OCI-LY3 (cell line): ENCODE data around the gene RPSA.

Source experiments
- H2AFZ ChIP-seq: fragments of 200-600, 300-600 bp; shearing (Covaris generic); 2 replicates; pipeline ENCODE4 v1.6.0; 2014; ENCODE audit warnings: antibody characterized with exemption, low read depth, low read length
- H3K27ac ChIP-seq: fragments of 200-600, 300-600 bp; sonication (generic); 2 replicates; pipeline ENCODE4 v1.5.1; 2014; ENCODE audit warnings: mild to moderate bottlenecking, low read length, moderate library complexity, mixed read lengths
- H3K27me3 ChIP-seq: fragments of 200-600, 300-600 bp; sonication (generic); 2 replicates; pipeline ENCODE4 v1.6.1; 2014; ENCODE audit warnings: low read depth, low read length, mixed read lengths
- H3K36me3 ChIP-seq: fragments of 200-600, 300-600 bp; sonication (generic); replicated peaks from 2 replicates; pipeline ENCODE3; 2014; ENCODE audit warnings: low read depth, low read length, mixed read lengths
- H3K4me1 ChIP-seq: fragments of 300-600, 200-600 bp; sonication (generic); 2 replicates; pipeline ENCODE4 v1.6.1; 2014; ENCODE audit warnings: low read length, mixed read lengths
- H3K4me2 ChIP-seq: fragments of 200-600, 300-600 bp; sonication (generic); 2 replicates; pipeline ENCODE4 v1.6.1; 2014; ENCODE audit warnings: low read length, mixed read lengths
- H3K4me3 ChIP-seq: fragments of 300-600, 200-600 bp; sonication (generic); 2 replicates; pipeline ENCODE4 v1.5.1; 2014; ENCODE audit warnings: antibody characterized with exemption, mild to moderate bottlenecking, low read length, moderate library complexity
- H3K79me2 ChIP-seq: fragments of 300-600, 200-600 bp; shearing (Covaris generic); 2 replicates; pipeline ENCODE4 v1.6.1; 2014; ENCODE audit warnings: mild to moderate bottlenecking, low read length, mixed read lengths
- H3K9ac ChIP-seq: fragments of 300-600, 200-600 bp; shearing (Covaris generic); 2 replicates; pipeline ENCODE4 v1.6.0; 2014; ENCODE audit warnings: mild to moderate bottlenecking, low read length, moderate library complexity
- H3K9me3 ChIP-seq: fragments of 200-600, 300-600 bp; shearing (Covaris generic); 2 replicates; pipeline ENCODE4 v1.6.1; 2014; ENCODE audit warnings: low read length, mixed read lengths; ENCODE audit not compliant: insufficient read depth
- H4K20me1 ChIP-seq: fragments of 200-600, 300-600 bp; sonication (generic); 2 replicates; pipeline ENCODE4 v1.6.1; 2016; ENCODE audit warnings: low read length, mixed read lengths; ENCODE audit not compliant: insufficient read depth
- EZH2phosphoT487 ChIP-seq: fragments of 200-600 bp; shearing (Covaris generic); IDR thresholded peaks from 2 replicates; pipeline ENCODE4 v1.6.1; 2018; ENCODE audit warnings: antibody characterized with exemption, mixed run types, low read depth
- TF ChIP-seq, protein P1 (sequence below): fragments of 200-600, 300-600 bp; sonication (generic); IDR thresholded peaks from 2 replicates; pipeline ENCODE4 v1.5.1; 2014; ENCODE audit warnings: antibody characterized with exemption, low read length, low read depth

RPSA gene

DNA sequence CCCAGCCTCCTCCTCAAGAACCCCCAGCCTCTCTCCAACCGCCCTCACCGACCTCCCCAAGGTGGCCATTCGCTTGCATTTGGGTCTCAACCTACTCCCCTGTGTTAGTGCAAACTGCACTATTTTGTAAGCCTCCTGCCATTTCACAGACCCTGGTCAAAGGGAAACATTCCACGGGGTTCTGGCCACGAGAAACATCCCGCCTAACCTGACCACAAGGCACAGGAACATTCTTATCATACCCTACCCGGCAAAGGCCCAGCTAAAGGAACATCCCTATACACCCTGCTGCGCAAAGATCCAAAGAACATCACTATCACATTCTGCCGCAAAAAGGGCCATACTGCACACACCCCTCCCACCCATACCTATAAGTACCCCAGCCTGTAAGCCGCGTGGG is 22.9 kb downstream of the RPSA start:
- Histone ChIP-seq H3K36me3 (no peaks in the 10 kb centered on the region), H3K9ac (no peak overlapping the region), H3K79me2 (no peaks in the 10 kb centered on the region), H2AFZ (no peak overlapping the region), H3K9me3 (no peaks in the 10 kb centered on the region), H3K27me3 (no peaks in the 10 kb centered on the region), H4K20me1 (no peaks in the 10 kb centered on the region), H3K4me1 (peaks cover 4% of the 10 kb centered on the region), H3K27ac (no peak overlapping the region), H3K4me2 (no peak overlapping the region), H3K4me3 (no peak overlapping the region)
- TF ChIP-seq EZH2phosphoT487 = no peak
- TF ChIP-seq, protein P1, sequence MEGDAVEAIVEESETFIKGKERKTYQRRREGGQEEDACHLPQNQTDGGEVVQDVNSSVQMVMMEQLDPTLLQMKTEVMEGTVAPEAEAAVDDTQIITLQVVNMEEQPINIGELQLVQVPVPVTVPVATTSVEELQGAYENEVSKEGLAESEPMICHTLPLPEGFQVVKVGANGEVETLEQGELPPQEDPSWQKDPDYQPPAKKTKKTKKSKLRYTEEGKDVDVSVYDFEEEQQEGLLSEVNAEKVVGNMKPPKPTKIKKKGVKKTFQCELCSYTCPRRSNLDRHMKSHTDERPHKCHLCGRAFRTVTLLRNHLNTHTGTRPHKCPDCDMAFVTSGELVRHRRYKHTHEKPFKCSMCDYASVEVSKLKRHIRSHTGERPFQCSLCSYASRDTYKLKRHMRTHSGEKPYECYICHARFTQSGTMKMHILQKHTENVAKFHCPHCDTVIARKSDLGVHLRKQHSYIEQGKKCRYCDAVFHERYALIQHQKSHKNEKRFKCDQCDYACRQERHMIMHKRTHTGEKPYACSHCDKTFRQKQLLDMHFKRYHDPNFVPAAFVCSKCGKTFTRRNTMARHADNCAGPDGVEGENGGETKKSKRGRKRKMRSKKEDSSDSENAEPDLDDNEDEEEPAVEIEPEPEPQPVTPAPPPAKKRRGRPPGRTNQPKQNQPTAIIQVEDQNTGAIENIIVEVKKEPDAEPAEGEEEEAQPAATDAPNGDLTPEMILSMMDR = no peak

DNA sequence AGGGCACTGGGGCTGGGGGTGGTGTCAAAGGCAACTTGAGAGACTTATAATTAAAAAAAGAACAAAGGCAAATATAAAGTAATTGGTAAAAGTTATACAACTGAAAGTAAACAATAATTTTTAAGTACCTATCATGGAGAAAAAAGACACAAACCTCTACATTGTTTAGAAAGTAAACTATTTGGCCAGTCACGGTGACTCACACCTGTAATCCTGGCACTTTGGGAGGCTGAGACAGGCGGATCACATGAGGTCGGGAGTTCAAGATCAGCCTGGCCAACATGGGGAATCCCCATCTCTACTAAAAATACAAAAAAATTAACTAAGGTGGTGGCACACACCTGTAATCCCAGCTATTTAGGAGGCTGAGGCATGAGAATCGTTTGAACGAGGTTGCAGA is 25.8 kb downstream of the RPSA start:
- no peaks in the 10 kb centered on the region for H4K20me1 ChIP-seq
- no peak overlapping the region for H3K4me2 ChIP-seq
- no peaks in the 10 kb centered on the region for H3K79me2 ChIP-seq
- H3K4me3 ChIP-seq = no peak overlapping the region
- H3K9me3 ChIP-seq = no peaks in the 10 kb centered on the region
- no peak overlapping the region for H3K27ac ChIP-seq
- no peak overlapping the region for H3K9ac ChIP-seq
- H3K4me1 ChIP-seq = peaks cover 16% of the 10 kb centered on the region
- TF ChIP-seq EZH2phosphoT487 = no peak
- TF ChIP-seq, protein P1 = no peak
- H3K27me3 ChIP-seq = no peaks in the 10 kb centered on the region
- no peak overlapping the region for H2AFZ ChIP-seq
- H3K36me3 ChIP-seq = no peaks in the 10 kb centered on the region

DNA sequence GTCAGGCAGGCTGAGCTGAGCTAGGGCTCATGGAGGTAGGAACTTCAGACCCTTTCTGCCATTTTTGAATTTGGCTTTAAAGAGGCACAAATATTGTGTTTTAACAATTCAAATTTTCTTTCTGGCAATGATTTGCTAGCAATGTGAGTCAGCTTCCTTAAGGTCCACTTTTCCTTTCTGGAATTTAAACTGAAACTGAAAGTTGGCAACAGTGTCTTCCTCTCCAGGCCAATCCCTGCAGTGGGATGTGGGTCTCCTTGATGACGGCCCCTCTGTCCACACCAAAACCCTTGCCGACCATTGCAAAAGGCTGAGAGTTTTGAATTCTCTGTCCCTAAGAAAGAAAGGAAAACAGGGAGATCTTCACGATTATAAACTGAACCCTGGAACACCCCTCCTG is 27.1 kb downstream of the RPSA start:
- Histone ChIP-seq H3K9me3 (no peaks in the 10 kb centered on the region), H3K4me1 (peaks cover 16% of the 10 kb centered on the region), H3K79me2 (no peaks in the 10 kb centered on the region), H3K9ac (no peak overlapping the region), H3K4me2 (no peak overlapping the region), H3K4me3 (no peak overlapping the region), H4K20me1 (no peaks in the 10 kb centered on the region), H3K27me3 (no peaks in the 10 kb centered on the region), H2AFZ (no peak overlapping the region), H3K36me3 (no peaks in the 10 kb centered on the region), H3K27ac (no peak overlapping the region)
- no peak for TF ChIP-seq EZH2phosphoT487
- TF ChIP-seq, protein P1 = no peak

DNA sequence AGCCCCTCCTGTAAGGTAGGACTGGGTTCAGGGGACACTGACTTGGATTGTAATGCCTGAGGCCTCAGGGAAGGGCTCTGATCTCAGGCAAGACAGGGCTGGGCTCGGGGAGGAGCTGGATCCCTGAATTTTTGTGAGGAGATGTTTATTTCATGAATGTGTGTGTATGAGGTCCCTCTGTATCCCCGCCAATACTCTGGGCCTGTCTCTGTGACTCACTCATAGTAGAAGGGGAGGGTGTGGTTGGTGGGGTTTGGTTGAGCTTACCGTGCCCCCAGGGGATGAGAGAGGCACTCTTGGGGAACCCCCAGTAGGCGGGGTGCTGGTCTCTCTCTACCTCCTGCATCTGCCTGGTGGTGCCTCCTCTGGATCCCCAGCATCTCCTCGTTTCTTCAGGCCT is 28.1 kb downstream of the RPSA start:
- Histone ChIP-seq H3K79me2 (no peaks in the 10 kb centered on the region), H4K20me1 (no peaks in the 10 kb centered on the region), H3K4me2 (peak overlapping the region; percentile 8), H2AFZ (peak overlapping the region; percentile 29; the same call in 1 of the 2 replicates), H3K27ac (no peak overlapping the region), H3K9ac (no peak overlapping the region), H3K9me3 (no peaks in the 10 kb centered on the region), H3K4me3 (no peak overlapping the region), H3K36me3 (no peaks in the 10 kb centered on the region), H3K4me1 (peaks cover 16% of the 10 kb centered on the region), H3K27me3 (no peaks in the 10 kb centered on the region)
- TF ChIP-seq EZH2phosphoT487 = no peak
